Smooth muscle cell (in vitro differentiated cells): ENCODE results near the gene CAPN5. TPM values are rescaled to one million over a fixed set of nuclear protein-coding genes. Genes with fewer than 3 reads are reported as not detected.

ENCODE experiments used
- DNase-seq: peaks from one replicate; lab custom pipeline; 2025; ENCODE audit not compliant: unreplicated experiment; lab: John Stamatoyannopoulos, UW
- H2AFZ ChIP-seq: fragments of 200-600 bp; sonication (generic); 2 replicates; pipeline ENCODE4 v1.6.0; 2016; ENCODE audit warnings: antibody characterized with exemption, low read depth, mild to moderate bottlenecking
- H3F3A ChIP-seq: fragments of 200-600 bp; sonication (generic); 2 replicates; pipeline ENCODE4 v1.6.0; 2017; ENCODE audit warnings: antibody characterized with exemption, low read depth
- H3K27ac ChIP-seq: fragments of 200-600 bp; sonication (generic); 2 replicates; pipeline ENCODE4 v1.5.1; 2016; ENCODE audit warnings: low read depth, mild to moderate bottlenecking
- H3K27me3 ChIP-seq: fragments of 200-600 bp; sonication (generic); 2 replicates; pipeline ENCODE4 v1.6.1; 2016; ENCODE audit warnings: low read depth, mild to moderate bottlenecking
- H3K36me3 ChIP-seq: fragments of 200-600 bp; sonication (generic); 2 replicates; pipeline ENCODE4 v1.5.1; 2016; ENCODE audit warnings: low read depth
- H3K4me1 ChIP-seq: fragments of 200-600 bp; sonication (generic); 2 replicates; pipeline ENCODE4 v1.5.1; 2016; ENCODE audit warnings: low read depth
- H3K4me2 ChIP-seq: fragments of 200-600 bp; sonication (generic); 2 replicates; pipeline ENCODE4 v1.6.0; 2016; ENCODE audit warnings: mild to moderate bottlenecking
- H3K4me3 ChIP-seq: fragments of 200-600 bp; sonication (generic); 2 replicates; pipeline ENCODE4 v1.5.1; 2016; ENCODE audit warnings: mild to moderate bottlenecking
- H3K79me2 ChIP-seq: fragments of 200-600 bp; sonication (generic); 2 replicates; pipeline ENCODE4 v1.6.0; 2016; ENCODE audit warnings: low read depth, mild to moderate bottlenecking
- H3K9ac ChIP-seq: fragments of 200-600 bp; sonication (generic); 2 replicates; pipeline ENCODE4 v1.6.0; 2016; ENCODE audit warnings: low read depth
- H3K9me3 ChIP-seq: fragments of 200-600 bp; sonication (generic); replicated peaks from 2 replicates; pipeline ENCODE4 v1.5.1; 2016; ENCODE audit warnings: low read depth
- H4K20me1 ChIP-seq: fragments of 200-600 bp; sonication (generic); 2 replicates; pipeline ENCODE4 v1.6.0; 2016; ENCODE audit warnings: low read depth
- CTCF ChIP-seq: fragments of 200-600 bp; sonication (generic); IDR thresholded peaks from 2 replicates; pipeline ENCODE4 v1.5.1; 2017; ENCODE audit warnings: borderline replicate concordance, mild to moderate bottlenecking, antibody characterized with exemption; ENCODE audit not compliant: insufficient read depth, poor library complexity, severe bottlenecking
- WGBS: methylation state at CpG from one replicate; pipeline ENCODE4 v1.1.7; 2016; ENCODE audit warnings: low lambda C conversion rate; 5-methylcytosine and 5-hydroxymethylcytosine counted together
- polyA plus RNA-seq: library from polyadenylated mRNA; unstranded; fragments of >200 nt; fragmentation: Nextera tagmentation; extraction: Ambion mirVana; gene quantifications from 2 replicates; pipeline ENCODE4 v1.2.1, GENCODE V29; 2016
- total RNA-seq: library from RNA; depleted of rRNA; stranded (reverse); fragments of >200 nt; gene quantifications from 2 replicates; pipeline ENCODE4 v1.2.3, GENCODE V29; 2014

Gene CAPN5
- total and polyA plus RNA-seq, 2 experiments from 2014 or later = 15.5 to 23.1 TPM

- Histone ChIP-seq H3F3A (no peaks in the 10 kb centered on the region), H4K20me1 (no peaks in the 10 kb centered on the region), H3K9ac (no peak overlapping the region), H3K4me3 (no peak overlapping the region), H3K9me3 (no peaks in the 10 kb centered on the region), H3K4me1 (no peaks in the 10 kb centered on the region), H3K36me3 (no peaks in the 10 kb centered on the region), H3K4me2 (no peak overlapping the region), H3K27me3 (no peaks in the 10 kb centered on the region), H3K79me2 (no peaks in the 10 kb centered on the region), H2AFZ (no peak overlapping the region), H3K27ac (no peak overlapping the region)
- DNase-seq = no peak
- TF ChIP-seq CTCF = no peak
- 94% methylated on average over 6 of the region's 6 CpGs for WGBS
Observed at GRCh38 chr11:77124488-77124887, 57.7 kb downstream of the CAPN5 start.

GRCh38 chr11:77125191-77125590 lies 58.4 kb downstream of the CAPN5 start:
- no peak overlapping the region for H3K4me3 ChIP-seq
- H3K4me2 ChIP-seq = no peak overlapping the region
- WGBS = 84% methylated on average over 6 of the region's 6 CpGs
- H3F3A ChIP-seq = no peaks in the 10 kb centered on the region
- no peaks in the 10 kb centered on the region for H3K79me2 ChIP-seq
- no peak for DNase-seq
- no peaks in the 10 kb centered on the region for H4K20me1 ChIP-seq
- no peaks in the 10 kb centered on the region for H3K27me3 ChIP-seq
- no peaks in the 10 kb centered on the region for H3K36me3 ChIP-seq
- H3K4me1 ChIP-seq = no peaks in the 10 kb centered on the region
- H3K27ac ChIP-seq = no peak overlapping the region
- TF ChIP-seq CTCF = no peak
- no peak overlapping the region for H3K9ac ChIP-seq
- no peaks in the 10 kb centered on the region for H3K9me3 ChIP-seq
- H2AFZ ChIP-seq = no peak overlapping the region

GRCh38 chr11:77125695-77126094 lies 58.9 kb downstream of the CAPN5 start:
- H3K4me2 ChIP-seq = no peak overlapping the region
- WGBS = 93% methylated on average over 4 of the region's 4 CpGs
- no peaks in the 10 kb centered on the region for H3K4me1 ChIP-seq
- no peaks in the 10 kb centered on the region for H4K20me1 ChIP-seq
- no peak overlapping the region for H3K4me3 ChIP-seq
- no peaks in the 10 kb centered on the region for H3K79me2 ChIP-seq
- H3K9me3 ChIP-seq = no peaks in the 10 kb centered on the region
- no peak overlapping the region for H3K27ac ChIP-seq
- DNase-seq = no peak
- no peak overlapping the region for H2AFZ ChIP-seq
- H3K27me3 ChIP-seq = no peaks in the 10 kb centered on the region
- H3K9ac ChIP-seq = no peak overlapping the region
- no peaks in the 10 kb centered on the region for H3K36me3 ChIP-seq
- no peaks in the 10 kb centered on the region for H3F3A ChIP-seq
- TF ChIP-seq CTCF = no peak

- no peaks in the 10 kb centered on the region for H3K27me3 ChIP-seq
- no peaks in the 10 kb centered on the region for H3K4me1 ChIP-seq
- TF ChIP-seq CTCF = no peak
- H4K20me1 ChIP-seq = no peaks in the 10 kb centered on the region
- no peak overlapping the region for H3K9ac ChIP-seq
- no peaks in the 10 kb centered on the region for H3F3A ChIP-seq
- no peaks in the 10 kb centered on the region for H3K36me3 ChIP-seq
- no peaks in the 10 kb centered on the region for H3K79me2 ChIP-seq
- whole genome bisulfite sequencing = 84% methylated on average over 17 of the region's 17 CpGs
- H3K27ac ChIP-seq = no peak overlapping the region
- H3K9me3 ChIP-seq = no peaks in the 10 kb centered on the region
- no peak overlapping the region for H3K4me3 ChIP-seq
- H3K4me2 ChIP-seq = no peak overlapping the region
- H2AFZ ChIP-seq = no peak overlapping the region
- no peak for DNase-seq
Observed at GRCh38 chr11:77126156-77126775, 59.5 kb downstream of the CAPN5 start.
